GM18868 (cell line): ENCODE data around the gene GPRASP3.
A peak's percentile ranks its signal among the peaks of the same experiment; 100 is the strongest.

Experiments used
- ATAC-seq: cut with Tn5 transposase; IDR thresholded peaks from one replicate; pipeline ENCODE4 v1.9.1; 2021; ENCODE audit warnings: mild to moderate bottlenecking, moderate library complexity; ENCODE audit not compliant: unreplicated experiment

Gene GPRASP3

DNA sequence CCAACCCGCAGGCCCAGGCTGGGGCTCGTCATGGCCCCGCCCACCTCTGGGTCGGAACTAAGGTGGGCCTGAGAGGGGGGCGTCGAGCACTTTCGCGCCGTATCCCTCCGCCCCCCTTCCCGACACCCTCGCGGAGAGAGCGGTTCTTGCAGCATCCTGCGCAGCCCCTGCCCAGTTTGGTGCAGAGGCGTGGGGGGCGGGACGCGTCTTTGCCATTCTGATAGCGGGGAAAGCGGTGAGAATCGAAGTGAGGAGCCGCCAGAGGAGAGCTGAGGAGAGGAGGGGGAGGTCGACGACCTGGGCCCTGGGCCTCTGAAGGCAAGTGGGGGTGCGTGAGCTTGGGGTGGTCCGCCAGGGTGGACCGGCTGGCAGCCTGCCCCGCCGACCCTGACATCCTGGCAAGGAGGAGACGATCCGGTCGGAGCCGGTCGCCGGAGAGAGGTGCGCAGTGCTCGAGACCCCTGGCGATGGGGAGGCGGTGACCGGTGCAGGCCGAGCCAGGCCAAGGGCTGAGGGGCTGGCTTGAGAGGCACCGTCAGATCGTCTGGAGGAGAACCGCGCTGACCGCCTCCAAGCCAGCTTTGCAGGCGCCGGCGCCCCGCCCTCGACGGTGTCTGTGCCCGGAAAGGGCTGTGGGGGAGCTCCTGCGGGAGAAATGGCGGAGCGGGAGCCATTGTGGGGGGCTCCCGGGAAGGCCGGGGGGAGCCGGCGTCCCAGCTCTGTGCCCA is 25.5 kb downstream of the GPRASP3 start:
- no peak for ATAC-seq

DNA sequence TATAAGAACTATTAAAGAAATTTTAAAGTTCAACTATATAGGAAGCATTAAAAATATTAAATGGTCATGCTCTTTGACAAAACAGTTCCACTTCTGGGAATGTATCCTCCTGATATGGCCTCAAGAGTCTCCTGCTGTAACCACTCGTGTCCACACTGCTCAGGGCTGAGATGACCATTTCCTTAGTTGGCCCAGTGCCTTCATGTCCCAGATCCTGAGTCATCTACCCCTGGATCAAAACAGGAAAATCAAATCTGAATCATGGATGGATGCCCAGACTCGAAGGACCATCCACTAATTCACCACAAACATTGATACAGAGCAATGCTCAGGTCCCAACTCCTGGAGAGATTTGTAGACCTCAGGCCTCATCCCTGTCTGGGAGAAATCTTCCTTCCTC is 44.7 kb downstream of the GPRASP3 start:
- no peak for ATAC-seq

DNA sequence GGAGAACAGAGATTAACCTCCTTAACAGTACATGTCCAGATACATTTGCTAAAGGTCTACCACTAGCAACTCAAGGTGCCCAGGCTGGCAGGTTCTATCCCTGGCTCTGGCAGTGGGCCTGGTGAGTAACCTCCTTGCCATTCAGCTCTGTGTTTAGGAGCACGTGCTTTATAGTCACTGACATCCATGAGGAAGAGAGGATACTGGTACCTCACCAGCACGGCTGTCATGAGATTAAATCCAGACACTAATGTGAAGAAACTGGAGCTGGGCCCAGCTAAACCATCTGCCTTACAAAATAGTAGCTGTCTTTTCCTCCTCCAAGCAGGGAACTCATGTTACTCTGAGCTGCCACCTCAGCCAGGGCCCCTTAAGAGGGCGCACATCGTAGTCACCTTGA is 45.3 kb downstream of the GPRASP3 start:
- ATAC-seq = no peak

DNA sequence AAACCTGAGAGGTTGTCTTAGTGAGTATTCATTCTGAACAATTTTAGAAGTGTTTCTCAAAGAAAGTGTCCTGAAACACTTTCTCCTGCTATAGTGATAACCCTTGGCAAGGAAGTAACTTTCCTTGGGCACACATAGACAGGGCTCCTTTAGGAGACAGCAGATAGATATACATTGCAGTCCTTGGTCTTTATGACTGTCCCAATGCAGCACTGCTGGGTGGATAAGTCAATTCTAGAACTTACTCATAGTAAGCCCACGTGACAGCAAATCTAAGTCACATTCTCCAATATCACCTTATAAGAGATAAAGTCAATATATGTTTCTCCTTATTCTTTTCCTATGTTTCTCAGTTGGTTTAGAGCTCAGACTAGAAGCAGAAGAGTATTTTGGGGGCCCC is 46.7 kb downstream of the GPRASP3 start:
- no peak for ATAC-seq

DNA sequence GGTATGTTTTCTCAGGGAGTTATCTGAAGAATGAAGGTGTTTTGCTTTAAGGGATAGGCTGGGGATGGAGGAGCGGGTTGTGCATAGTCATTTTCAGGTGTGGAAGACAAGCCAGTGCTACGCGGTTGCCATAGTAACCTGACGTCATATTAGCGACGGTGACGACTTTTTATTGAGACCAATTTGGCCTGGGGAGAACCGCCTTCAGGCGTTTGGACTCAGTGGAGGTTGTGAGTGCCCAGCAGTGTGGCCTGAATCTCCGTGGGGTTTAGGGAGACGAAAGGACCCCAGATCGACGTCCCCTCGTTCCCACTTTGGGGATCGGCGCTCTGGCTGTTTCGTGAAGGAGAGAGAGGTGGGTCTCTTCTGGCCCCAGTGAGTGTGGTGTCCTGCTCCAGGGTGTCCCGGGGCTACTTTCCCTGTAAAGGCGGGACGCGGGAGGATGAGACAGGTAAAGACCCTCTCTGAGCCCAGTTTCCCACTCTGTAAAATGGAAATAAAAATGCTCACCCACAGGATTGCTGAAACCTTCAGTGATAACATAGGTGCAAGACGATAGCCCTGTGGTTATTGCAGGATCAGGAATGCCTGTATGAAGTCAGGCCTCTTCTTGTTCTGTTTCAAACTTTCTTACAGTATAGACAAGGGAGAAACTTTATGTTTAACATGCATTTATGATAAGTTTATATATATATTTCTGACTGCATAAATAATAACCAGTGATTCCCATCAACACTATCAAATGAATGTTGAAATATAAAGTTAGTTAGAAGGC is 48.6 kb downstream of the GPRASP3 start:
- ATAC-seq = peak; percentile 97
